DND-41 (cell line): ENCODE measurements around the gene ROCK2.

Experiments
- ATAC-seq: fragments of 200-7000 bp; cut with Tn5 transposase; 3 replicates; pipeline ENCODE4 v1.9.1; 2021; ENCODE audit warnings: low read depth; ENCODE audit not compliant: insufficient read depth
- DNase-seq: peaks from one replicate; pipeline ENCODE4 v3.0.0-alpha.2; 2020
- H2AFZ ChIP-seq: 2 replicates; pipeline ENCODE4 v1.6.0; 2012; ENCODE audit warnings: low read depth, low read length
- H3K27ac ChIP-seq: 2 replicates; pipeline ENCODE4 v1.5.1; 2012; ENCODE audit warnings: low read length, inconsistent platforms
- H3K27me3 ChIP-seq: fragments of 200-600 bp; sonication (generic); 2 replicates; pipeline ENCODE4 v1.6.0; 2012; ENCODE audit warnings: low read length, mild to moderate bottlenecking, inconsistent platforms; ENCODE audit not compliant: insufficient read depth, poor library complexity
- H3K36me3 ChIP-seq: 2 replicates; pipeline ENCODE4 v1.5.1; 2012; ENCODE audit warnings: low read length, inconsistent platforms; ENCODE audit not compliant: insufficient read depth
- H3K4me1 ChIP-seq: 2 replicates; pipeline ENCODE4 v1.5.1; 2012; ENCODE audit warnings: mild to moderate bottlenecking, low read length; ENCODE audit not compliant: insufficient read depth
- H3K4me2 ChIP-seq: 2 replicates; pipeline ENCODE4 v1.6.0; 2012; ENCODE audit warnings: mild to moderate bottlenecking, moderate library complexity, low read length, inconsistent platforms; ENCODE audit not compliant: insufficient read depth
- H3K4me3 ChIP-seq, 2 experiments: fragments of 200-600 bp in 1 of 2; shearing (Covaris generic) in 1 of 2; 2 replicates each; pipeline ENCODE4 v1.5.1; 2012 to 2016; ENCODE audit warnings: inconsistent platforms in 2 of 2, low read length in 2 of 2, mild to moderate bottlenecking in 2 of 2, low read depth in 1 of 2, moderate library complexity in 1 of 2
- H3K79me2 ChIP-seq: 2 replicates; pipeline ENCODE4 v1.6.0; 2012; ENCODE audit warnings: low read length, inconsistent platforms; ENCODE audit not compliant: insufficient read depth
- H3K9ac ChIP-seq: 2 replicates; pipeline ENCODE4 v1.6.0; 2012; ENCODE audit warnings: low read depth, mild to moderate bottlenecking, inconsistent platforms, low read length, moderate library complexity
- H3K9me3 ChIP-seq: 2 replicates; pipeline ENCODE4 v1.5.1; 2012; ENCODE audit warnings: low read length, moderate library complexity, mild to moderate bottlenecking, inconsistent platforms; ENCODE audit not compliant: insufficient read depth, severe bottlenecking
- H4K20me1 ChIP-seq: 2 replicates; pipeline ENCODE4 v1.6.0; 2012; ENCODE audit warnings: low read length; ENCODE audit not compliant: insufficient read depth
- CTCF ChIP-seq: IDR thresholded peaks from 2 replicates; pipeline ENCODE4 v1.5.1; 2012; ENCODE audit warnings: borderline replicate concordance, low read length, moderate library complexity, mild to moderate bottlenecking; ENCODE audit not compliant: poor library complexity, severe bottlenecking; ENCODE audit errors: extremely low read depth
- EZH2 ChIP-seq: IDR thresholded peaks from 3 replicates; pipeline ENCODE4 v1.6.1; 2012; ENCODE audit warnings: borderline replicate concordance, low read depth, mild to moderate bottlenecking, moderate library complexity, low read length, inconsistent platforms; ENCODE audit not compliant: severe bottlenecking

Gene ROCK2

GRCh38 chr2:11344342-11344955 lies at the start of gene ROCK2:
TSS of gene ROCK2 (minus strand) at chr2:11344636. CDS start at chr2:11344136, 500 bp downstream.
- H3K4me3 ChIP-seq = peak within 1 kb of the TSS; percentile 52 to 74
- ATAC-seq = peak; percentile 77
- peak within 1 kb of the TSS; percentile 90 for H3K9ac ChIP-seq
- no peaks in the 10 kb centered on the region for H3K27me3 ChIP-seq
- no peaks in the 10 kb centered on the region; the same call in 1 of the 2 replicates for H3K36me3 ChIP-seq
- peaks cover 41% of the 10 kb centered on the region for H3K4me1 ChIP-seq
- DNase-seq = peak; percentile 87
- peak within 1 kb of the TSS; percentile 77 for H2AFZ ChIP-seq
- TF ChIP-seq CTCF (no peak), EZH2 (no peak)
- peaks cover 48% of the 10 kb centered on the region for H3K79me2 ChIP-seq
- no peaks in the 10 kb centered on the region for H3K9me3 ChIP-seq
- peak within 1 kb of the TSS; percentile 86 for H3K4me2 ChIP-seq
- peak within 1 kb of the TSS; percentile 55 for H3K27ac ChIP-seq
- peaks cover 35% of the 10 kb centered on the region; the same call in 1 of the 2 replicates for H4K20me1 ChIP-seq

GRCh38 chr2:11393711-11394236 lies 49.3 kb upstream of the ROCK2 start:
- no peaks in the 10 kb centered on the region for H4K20me1 ChIP-seq
- H3K9ac ChIP-seq = no peak overlapping the region
- TF ChIP-seq EZH2 (no peak), CTCF (no peak)
- H3K79me2 ChIP-seq = no peaks in the 10 kb centered on the region
- ATAC-seq (no peak), DNase-seq (no peak)
- no peak overlapping the region for H3K27ac ChIP-seq
- H3K36me3 ChIP-seq = no peaks in the 10 kb centered on the region
- no peak overlapping the region for H3K4me3 ChIP-seq
- no peaks in the 10 kb centered on the region for H3K27me3 ChIP-seq
- no peaks in the 10 kb centered on the region for H3K4me1 ChIP-seq
- H3K9me3 ChIP-seq = no peaks in the 10 kb centered on the region
- no peak overlapping the region for H2AFZ ChIP-seq
- no peak overlapping the region for H3K4me2 ChIP-seq

- H3K79me2 ChIP-seq = no peaks in the 10 kb centered on the region
- H3K36me3 ChIP-seq = no peaks in the 10 kb centered on the region
- no peak for DNase-seq
- no peak overlapping the region for H3K4me2 ChIP-seq
- no peaks in the 10 kb centered on the region for H3K27me3 ChIP-seq
- no peaks in the 10 kb centered on the region for H3K4me1 ChIP-seq
- no peak overlapping the region for H3K4me3 ChIP-seq
- ATAC-seq = no peak
- no peaks in the 10 kb centered on the region for H3K9me3 ChIP-seq
- no peak overlapping the region for H3K27ac ChIP-seq
- H4K20me1 ChIP-seq = no peaks in the 10 kb centered on the region
- TF ChIP-seq CTCF (no peak), EZH2 (no peak)
- H3K9ac ChIP-seq = no peak overlapping the region
- H2AFZ ChIP-seq = no peak overlapping the region
Measured at GRCh38 chr2:11391942-11392266, 47.5 kb upstream of the ROCK2 start.

- H3K9me3 ChIP-seq = no peaks in the 10 kb centered on the region
- H3K9ac ChIP-seq = no peak overlapping the region
- H3K27me3 ChIP-seq = no peaks in the 10 kb centered on the region
- H3K27ac ChIP-seq = no peak overlapping the region
- ATAC-seq (no peak), DNase-seq (no peak)
- no peaks in the 10 kb centered on the region for H3K79me2 ChIP-seq
- TF ChIP-seq EZH2 (no peak), CTCF (no peak)
- H2AFZ ChIP-seq = no peak overlapping the region
- H3K4me2 ChIP-seq = no peak overlapping the region
- H3K4me3 ChIP-seq = no peak overlapping the region
- no peaks in the 10 kb centered on the region for H3K36me3 ChIP-seq
- H3K4me1 ChIP-seq = no peaks in the 10 kb centered on the region
- no peaks in the 10 kb centered on the region for H4K20me1 ChIP-seq
Measured at GRCh38 chr2:11390399-11390658, 45.9 kb upstream of the ROCK2 start.
